Effector memory CD8-positive, alpha-beta T cell (primary cell): ENCODE data around the gene SLC44A1.
A peak's percentile ranks its signal among the peaks of the same experiment; 100 is the strongest.

Source experiments
- ATAC-seq: fragments of 150-1000 bp; cut with Tn5 transposase; replicated peaks from 2 replicates; pipeline ENCODE4 v1.10.0; 2021; ENCODE audit warnings: mild to moderate bottlenecking, moderate library complexity
- DNase-seq, 3 experiments: peaks; one replicate each; pipeline ENCODE4 v3.0.0; 2021
- H3K27ac Mint-ChIP-seq, 2 donors: one replicate each; pipeline ENCODE4 v1.8.0; 2022; ENCODE audit warnings: mild to moderate bottlenecking in 2 of 2, mixed read lengths in 2 of 2, moderate library complexity in 2 of 2
- H3K27me3 Mint-ChIP-seq, 2 donors: one replicate each; pipeline ENCODE4 v1.8.0; 2022; ENCODE audit warnings: mixed read lengths in 2 of 2
- H3K36me3 Mint-ChIP-seq: one replicate; pipeline ENCODE4 v1.8.0; 2022; ENCODE audit warnings: mild to moderate bottlenecking, moderate library complexity, mixed read lengths; ENCODE audit not compliant: insufficient read depth
- H3K4me1 Mint-ChIP-seq, 2 donors: one replicate each; pipeline ENCODE4 v1.8.0; 2022; ENCODE audit warnings: low read depth in 2 of 2, mixed read lengths in 2 of 2
- H3K4me3 Mint-ChIP-seq, 2 donors: one replicate each; pipeline ENCODE4 v1.8.0; 2022; ENCODE audit warnings: mild to moderate bottlenecking in 2 of 2, mixed read lengths in 2 of 2, moderate library complexity in 2 of 2
- H3K9me3 Mint-ChIP-seq, 2 donors: one replicate each; pipeline ENCODE4 v1.8.0; 2022; ENCODE audit warnings: mixed read lengths in 2 of 2

The SLC44A1 gene

DNA sequence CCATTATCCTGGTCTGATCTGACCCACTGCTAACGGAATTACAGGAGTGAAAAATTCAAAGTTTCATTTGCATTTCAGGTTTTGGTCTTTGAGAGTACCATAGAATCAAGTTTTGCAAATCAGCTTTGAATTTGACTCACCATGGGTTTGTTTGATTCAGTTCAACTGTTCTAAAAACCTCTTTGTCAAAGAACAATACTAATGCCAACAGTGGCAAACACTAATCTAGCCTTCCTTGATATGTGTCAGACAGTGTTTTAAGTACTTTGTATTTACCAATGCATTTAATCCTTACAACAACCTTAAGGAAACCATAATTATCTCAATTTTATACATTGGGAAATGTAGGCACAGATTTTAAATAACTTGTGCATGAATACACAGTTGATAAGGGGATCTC, 193.3 kb downstream of the SLC44A1 start:
- no peaks in the 10 kb centered on the region for H3K36me3 Mint-ChIP-seq
- no peak overlapping the region for H3K27ac Mint-ChIP-seq
- DNase-seq (no peak), ATAC-seq (no peak)
- peaks cover 11 to 13% of the 10 kb centered on the region in 2 donors for H3K27me3 Mint-ChIP-seq
- H3K4me1 Mint-ChIP-seq: no peaks in the 10 kb centered on the region
- H3K4me3 Mint-ChIP-seq: no peak overlapping the region
- H3K9me3 Mint-ChIP-seq: no peaks in the 10 kb centered on the region

DNA sequence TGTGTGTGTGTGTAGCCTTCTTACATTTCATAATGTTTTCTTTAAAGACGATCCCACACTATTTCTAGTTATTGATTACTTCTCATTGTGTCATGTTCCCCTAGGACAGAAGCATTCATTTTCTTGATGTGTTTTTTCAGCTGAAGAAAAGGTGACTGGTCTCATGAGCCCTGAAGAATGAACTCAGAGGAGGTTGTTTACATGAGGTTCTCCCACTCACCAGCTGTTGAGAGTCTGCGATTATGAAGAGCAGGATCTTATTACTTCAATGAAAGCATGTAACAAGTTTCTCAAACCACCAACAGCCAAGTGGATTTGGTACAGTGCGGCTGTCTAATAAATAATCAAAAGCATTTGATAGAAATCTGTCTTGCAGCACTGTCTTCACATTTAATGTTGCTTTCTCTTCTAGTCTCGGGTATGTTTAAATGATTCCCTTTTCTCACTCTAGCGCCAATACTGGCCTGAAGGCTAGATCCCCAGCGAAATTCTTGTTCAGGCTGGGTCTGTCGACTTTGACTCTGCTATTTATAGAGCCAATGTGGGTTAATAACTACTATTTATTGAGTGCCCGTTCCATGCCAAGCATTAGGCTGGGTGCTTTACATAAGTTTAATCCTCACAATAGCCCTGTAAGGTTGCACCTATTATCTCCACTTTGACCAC, 193.8 kb downstream of the SLC44A1 start:
- Mint-ChIP-seq H3K9me3 (no peaks in the 10 kb centered on the region), H3K4me1 (no peaks in the 10 kb centered on the region), H3K4me3 (no peak overlapping the region), H3K36me3 (no peaks in the 10 kb centered on the region), H3K27me3 (peaks cover 8% of the 10 kb centered on the region in 2 donors), H3K27ac (no peak overlapping the region)
- DNase-seq (no peak), ATAC-seq (no peak)

DNA sequence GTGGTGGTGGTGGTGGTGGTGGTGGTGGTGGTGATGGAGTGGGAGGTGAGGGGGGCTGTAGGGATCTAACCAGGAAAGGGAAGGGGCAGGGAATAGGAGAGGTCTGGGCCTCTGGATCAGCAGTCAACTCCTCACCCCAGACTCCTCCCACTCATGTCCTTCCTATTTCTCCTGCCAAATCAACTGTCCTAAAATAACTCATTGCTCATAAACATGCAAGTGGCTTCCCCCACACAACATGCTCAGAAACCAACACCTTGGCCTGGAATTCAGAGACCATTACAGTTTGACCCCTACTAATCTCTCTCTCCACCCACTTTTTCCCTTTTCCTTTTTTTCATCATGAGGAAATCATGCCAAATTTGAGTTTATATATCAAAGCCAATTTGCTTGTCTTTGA, 195.0 kb downstream of the SLC44A1 start:
- Mint-ChIP-seq H3K27me3 (no peaks in the 10 kb centered on the region), H3K4me1 (peaks cover 0 to 6% of the 10 kb centered on the region in 2 donors), H3K36me3 (no peaks in the 10 kb centered on the region), H3K9me3 (no peaks in the 10 kb centered on the region), H3K27ac (no peak overlapping the region), H3K4me3 (no peak overlapping the region)
- DNase-seq (no peak), ATAC-seq (no peak)

DNA sequence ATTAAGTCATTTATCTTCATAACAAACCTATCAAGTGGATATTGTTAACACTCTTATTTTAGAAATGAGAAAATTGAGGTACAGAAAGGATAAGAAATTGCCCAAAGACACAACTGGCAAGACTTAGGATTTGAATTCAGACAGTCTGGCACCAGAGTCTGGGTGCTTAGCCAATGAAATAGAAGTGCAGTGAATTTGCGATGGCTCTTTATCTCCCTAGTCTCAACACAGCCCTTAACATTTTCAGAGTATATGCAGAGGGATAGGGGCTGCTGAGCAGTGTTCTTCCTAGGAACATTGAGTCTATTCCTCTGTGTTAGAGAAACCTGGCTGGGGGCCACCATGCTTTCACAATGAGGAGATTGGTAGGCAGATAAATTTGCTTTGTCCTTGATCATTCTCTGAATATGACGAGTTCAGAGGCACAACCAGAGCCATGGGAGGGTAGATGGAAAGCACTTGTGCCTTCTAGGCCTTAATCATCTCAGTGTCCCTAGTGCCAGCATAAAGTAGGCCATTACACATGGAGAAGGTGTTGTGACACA, 197.2 kb downstream of the SLC44A1 start:
- no peaks in the 10 kb centered on the region for H3K9me3 Mint-ChIP-seq
- no peak overlapping the region for H3K4me3 Mint-ChIP-seq
- H3K27me3 Mint-ChIP-seq: no peaks in the 10 kb centered on the region
- no peaks in the 10 kb centered on the region for H3K36me3 Mint-ChIP-seq
- DNase-seq (no peak), ATAC-seq (no peak)
- no peak overlapping the region for H3K27ac Mint-ChIP-seq
- peaks cover 0 to 6% of the 10 kb centered on the region in 2 donors for H3K4me1 Mint-ChIP-seq

DNA sequence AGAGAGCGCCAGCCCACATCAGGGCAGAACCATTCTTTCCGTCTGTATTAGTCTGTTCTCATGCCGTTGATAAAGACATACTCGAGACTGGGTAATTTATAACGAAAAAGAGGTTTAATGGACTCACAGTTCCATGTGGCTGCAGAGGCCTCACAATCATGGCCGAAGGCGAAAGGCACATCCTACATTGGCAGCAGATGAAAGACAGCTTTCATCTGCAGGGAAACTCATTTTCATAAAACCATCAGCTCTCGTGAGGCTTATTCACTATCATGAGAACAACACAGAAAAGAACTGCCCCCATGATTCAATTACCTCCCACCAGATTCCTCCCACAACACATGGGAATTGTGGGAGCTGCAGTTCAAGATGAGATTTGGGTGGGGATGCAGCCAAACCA, 198.7 kb downstream of the SLC44A1 start:
- Mint-ChIP-seq H3K27ac (no peak overlapping the region), H3K27me3 (no peaks in the 10 kb centered on the region), H3K9me3 (no peaks in the 10 kb centered on the region), H3K4me1 (peaks cover 5 to 10% of the 10 kb centered on the region in 2 donors), H3K4me3 (no peak overlapping the region), H3K36me3 (peaks cover 3% of the 10 kb centered on the region)
- DNase-seq (no peak), ATAC-seq (no peak)

DNA sequence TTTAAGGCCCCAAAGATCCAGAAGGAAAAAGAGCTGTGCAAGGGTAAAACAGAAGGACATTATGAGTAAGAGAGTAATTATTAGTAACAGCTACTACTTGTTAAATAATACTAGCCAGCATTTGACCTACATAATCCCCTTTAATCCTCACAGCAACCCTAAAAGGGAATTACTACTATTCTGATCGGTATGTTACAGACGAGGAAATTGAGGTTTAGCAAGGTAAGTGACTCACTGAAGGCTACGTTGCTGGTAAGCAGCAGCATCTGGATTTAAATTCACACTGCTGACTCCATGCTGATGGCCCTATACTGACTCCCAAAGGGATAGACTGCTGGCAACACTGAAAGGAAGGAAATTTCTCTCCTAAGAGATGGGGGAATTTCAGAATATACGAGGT, 199.7 kb downstream of the SLC44A1 start:
- no peak overlapping the region for H3K4me3 Mint-ChIP-seq
- ATAC-seq (no peak), DNase-seq (no peak)
- H3K27ac Mint-ChIP-seq: peak overlapping the region in 1 of 2 donors; percentile 65
- H3K36me3 Mint-ChIP-seq: peaks cover 3% of the 10 kb centered on the region
- H3K27me3 Mint-ChIP-seq: no peaks in the 10 kb centered on the region
- H3K9me3 Mint-ChIP-seq: no peaks in the 10 kb centered on the region
- H3K4me1 Mint-ChIP-seq: peaks cover 9 to 17% of the 10 kb centered on the region in 2 donors

DNA sequence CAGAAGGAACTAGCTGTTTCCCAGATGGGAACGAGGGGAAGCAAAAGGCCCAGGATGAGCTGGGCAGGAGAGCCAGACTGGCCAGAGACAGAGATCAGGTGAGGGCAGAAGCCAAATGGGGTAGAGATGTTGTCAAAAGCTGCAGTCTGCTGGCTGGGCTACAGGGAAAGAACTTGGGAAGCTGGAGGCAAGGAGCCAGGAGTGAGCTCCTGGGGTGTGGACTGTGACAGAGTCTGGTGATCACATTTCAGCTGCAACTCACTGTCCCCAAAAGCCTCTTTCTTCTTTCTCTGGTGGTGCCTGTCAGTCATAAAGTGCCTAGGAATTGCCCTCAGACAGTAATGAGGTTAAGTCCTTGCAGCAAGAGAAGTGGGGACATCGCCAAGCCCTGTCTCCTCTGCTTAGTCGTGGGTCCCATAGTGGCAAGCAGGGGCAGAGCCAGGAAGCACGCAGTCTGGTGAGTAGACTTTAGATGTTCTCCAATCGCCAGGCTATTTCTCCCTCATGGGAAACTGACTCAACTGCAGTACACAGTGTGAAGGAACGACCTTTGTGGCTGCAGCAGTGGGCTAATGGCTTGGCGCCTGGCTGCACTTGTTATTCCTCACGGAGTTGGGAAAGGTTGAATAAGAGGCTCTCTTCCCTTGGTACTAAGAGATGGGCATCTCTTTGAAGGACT, 200.9 kb downstream of the SLC44A1 start:
- Mint-ChIP-seq H3K27ac (peak overlapping the region in 1 of 2 donors; percentile 65), H3K36me3 (peaks cover 3% of the 10 kb centered on the region), H3K4me3 (no peak overlapping the region), H3K27me3 (no peaks in the 10 kb centered on the region), H3K4me1 (peaks cover 9 to 17% of the 10 kb centered on the region in 2 donors), H3K9me3 (no peaks in the 10 kb centered on the region)
- ATAC-seq (no peak), DNase-seq (no peak)

DNA sequence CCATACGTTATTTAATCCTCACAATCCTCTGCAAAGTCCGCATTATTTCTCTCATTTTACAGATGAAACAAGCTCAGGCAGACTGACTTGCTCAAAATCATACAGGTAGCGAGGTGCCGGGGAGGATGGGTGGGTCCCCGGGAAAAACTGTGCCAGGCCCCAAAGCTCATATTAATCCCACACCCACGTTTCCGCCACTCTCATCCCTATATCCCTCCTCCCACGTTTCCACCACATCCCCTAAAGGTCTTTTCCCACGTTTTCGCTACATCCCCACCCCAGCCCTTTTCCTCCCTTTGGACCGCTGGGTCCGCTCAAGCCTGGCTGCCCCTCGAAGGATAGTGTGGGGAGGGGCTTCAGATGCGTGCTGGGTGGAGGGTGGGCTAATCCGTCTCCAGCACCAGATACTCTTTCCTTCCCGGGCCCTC, 202.9 kb downstream of the SLC44A1 start:
- Mint-ChIP-seq H3K27ac (peak overlapping the region; percentile 35 to 62), H3K4me3 (peak overlapping the region; percentile 79 to 86)
- no peak for DNase-seq

DNA sequence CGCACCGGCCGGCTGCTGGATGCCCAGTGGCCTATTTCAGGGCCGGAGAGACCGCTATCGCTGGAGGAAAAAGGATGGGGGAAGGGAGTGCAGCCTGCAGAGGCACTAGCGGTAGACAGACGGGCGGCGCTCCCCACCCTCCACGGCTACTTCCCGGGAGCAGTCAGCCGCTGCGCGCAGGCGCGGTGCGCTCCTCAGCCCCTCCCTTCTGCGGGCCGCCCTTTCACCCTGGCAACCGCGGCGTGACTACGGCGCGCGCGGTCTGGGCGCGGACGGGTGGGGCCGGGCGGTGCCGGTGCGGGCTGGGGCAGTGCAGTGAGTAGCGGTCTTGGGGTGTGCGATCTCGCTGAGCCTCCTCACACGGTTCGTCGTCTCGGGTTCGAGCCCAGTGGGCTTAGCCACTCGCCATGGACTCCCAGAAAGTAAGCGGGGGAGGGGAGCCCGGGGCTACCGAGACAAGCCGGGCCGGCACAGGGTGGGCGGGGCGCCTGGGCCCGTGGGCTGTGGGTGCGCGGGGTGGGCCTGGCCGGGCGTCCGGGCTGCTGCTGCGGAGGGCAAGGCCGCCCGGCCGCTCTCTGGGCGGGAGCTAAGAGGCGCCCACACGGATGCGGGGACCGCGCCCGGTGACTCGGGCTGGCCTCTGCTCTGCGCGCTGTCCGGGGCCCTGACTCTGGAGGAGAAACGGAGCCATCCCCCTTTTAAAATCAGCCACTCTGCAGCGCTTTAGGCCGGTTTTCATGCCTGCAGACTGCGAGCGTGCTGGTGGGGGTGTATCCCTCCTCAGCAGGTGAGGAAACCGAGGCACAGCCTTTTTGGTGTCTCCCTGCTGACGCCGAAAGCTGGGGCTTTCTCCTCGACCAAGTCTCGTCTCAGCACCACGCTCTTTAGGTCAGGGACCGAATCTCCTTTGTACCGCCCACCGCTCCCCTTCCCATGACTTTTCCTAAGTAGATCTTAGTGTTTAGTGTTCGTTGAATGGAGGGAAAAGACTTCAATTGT, 203.7 kb downstream of the SLC44A1 start, which contains the start of gene FSD1L:
Gene FSD1L (plus strand): TSS at position 221 of the 999 bp plus-strand sequence. CDS start 187 bp downstream, at position 408.
- Mint-ChIP-seq H3K4me1 (peaks cover 9 to 17% of the 10 kb centered on the region in 2 donors), H3K27me3 (no peaks in the 10 kb centered on the region), H3K27ac (peak within 1 kb of the TSS; percentile 35 to 62), H3K36me3 (peaks cover 3% of the 10 kb centered on the region), H3K9me3 (no peaks in the 10 kb centered on the region), H3K4me3 (peak within 1 kb of the TSS; percentile 79 to 86)
- peak; percentile 57 to 68 (median 61) for DNase-seq
- peak; percentile 91 for ATAC-seq

More for the DNA sequence above, 202.9 kb downstream of the SLC44A1 start:
- ATAC-seq: no peak
- Mint-ChIP-seq H3K4me1 (peaks cover 9 to 17% of the 10 kb centered on the region in 2 donors), H3K9me3 (no peaks in the 10 kb centered on the region), H3K36me3 (peaks cover 3% of the 10 kb centered on the region), H3K27me3 (no peaks in the 10 kb centered on the region)

DNA sequence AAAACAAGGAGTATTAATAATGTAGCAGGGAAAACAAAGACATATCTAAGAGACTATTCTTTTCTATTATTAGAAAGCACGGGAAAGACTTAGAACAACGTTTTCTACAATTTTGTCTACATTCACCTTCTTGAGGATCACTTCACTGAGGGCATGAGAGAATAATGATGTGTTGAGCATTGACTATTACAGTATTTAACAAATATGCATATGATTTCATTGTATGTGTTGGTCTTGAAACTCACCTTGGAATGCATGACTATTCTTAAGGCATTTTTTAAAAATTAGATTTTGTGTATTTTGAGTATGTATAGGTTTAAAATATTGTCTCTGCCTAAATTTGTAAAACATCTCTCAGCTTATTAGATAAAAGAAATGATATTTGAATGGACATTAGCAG, 204.6 kb downstream of the SLC44A1 start:
- ATAC-seq (no peak), DNase-seq (no peak)
- Mint-ChIP-seq H3K4me3 (peak overlapping the region; percentile 79 to 86), H3K27me3 (no peaks in the 10 kb centered on the region), H3K9me3 (no peaks in the 10 kb centered on the region), H3K27ac (peak overlapping the region in 1 of 2 donors; percentile 26), H3K36me3 (peaks cover 3% of the 10 kb centered on the region), H3K4me1 (peaks cover 9 to 14% of the 10 kb centered on the region in 2 donors)

DNA sequence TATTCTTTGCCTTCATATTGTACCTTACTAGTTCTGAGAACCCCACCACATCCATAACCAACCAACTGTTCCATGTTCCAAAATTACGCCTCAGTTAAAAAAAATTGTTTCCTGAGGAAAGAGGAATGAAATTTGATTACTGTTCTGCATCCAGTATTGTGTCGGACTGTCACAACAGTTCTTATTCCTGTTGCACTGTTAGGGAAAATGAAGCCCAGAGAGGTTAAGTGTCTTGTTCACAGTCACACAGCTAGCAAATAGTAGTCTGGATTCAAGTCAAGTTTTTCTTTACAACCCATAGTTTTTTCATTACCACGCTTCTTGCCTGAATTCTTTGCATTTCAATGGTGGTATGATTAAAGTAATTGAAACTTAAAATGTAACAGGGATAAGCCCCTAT, 207.7 kb downstream of the SLC44A1 start:
- Mint-ChIP-seq H3K27me3 (no peaks in the 10 kb centered on the region), H3K4me1 (peaks cover 9 to 11% of the 10 kb centered on the region in 2 donors), H3K27ac (no peak overlapping the region), H3K36me3 (peaks cover 3% of the 10 kb centered on the region), H3K9me3 (no peaks in the 10 kb centered on the region), H3K4me3 (no peak overlapping the region)
- no peak for ATAC-seq
- no peak for DNase-seq

DNA sequence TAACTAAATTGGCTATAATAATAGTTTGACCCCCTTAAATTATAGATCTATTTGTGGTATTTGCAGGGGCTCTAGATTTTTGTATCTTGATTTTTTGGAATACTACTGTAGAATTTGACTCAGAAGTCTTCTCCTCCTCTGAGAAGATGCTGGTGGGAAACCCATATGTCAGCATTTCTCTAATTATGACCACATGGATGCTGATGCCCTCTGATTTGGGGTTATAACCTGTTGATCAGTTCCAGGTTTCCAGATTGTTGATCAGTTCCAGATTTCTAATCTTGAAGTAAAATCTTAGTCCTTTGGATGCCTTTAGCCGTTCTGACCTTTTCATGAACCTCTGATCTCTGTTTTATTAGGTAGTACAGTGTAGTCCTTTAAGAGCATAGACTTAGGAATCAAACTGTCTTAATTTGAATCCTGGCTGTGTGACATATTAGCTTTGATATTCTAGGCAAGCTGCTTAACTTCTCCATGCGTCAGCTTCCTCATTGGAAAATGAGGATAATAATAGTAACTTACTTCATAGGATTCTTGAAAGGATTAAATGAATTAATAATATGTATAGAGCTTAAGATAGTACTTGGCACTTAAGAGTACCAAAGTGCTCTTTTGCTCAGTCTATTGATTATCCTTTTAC, 211.5 kb downstream of the SLC44A1 start:
- Mint-ChIP-seq H3K4me1 (no peaks in the 10 kb centered on the region), H3K27ac (no peak overlapping the region), H3K27me3 (no peaks in the 10 kb centered on the region), H3K36me3 (no peaks in the 10 kb centered on the region), H3K9me3 (no peaks in the 10 kb centered on the region), H3K4me3 (no peak overlapping the region)
- ATAC-seq: no peak
- DNase-seq: no peak
